HG02943 (cell line): Measurements from ENCODE around the gene POTEG.
"Not testable (repeated sequence)": the region's sequence is repeated elsewhere in the genome, so short reads cannot be mapped to it uniquely, and the experiment has no call there.

ENCODE experiments used
- ATAC-seq: cut with Tn5 transposase; IDR thresholded peaks from one replicate; pipeline ENCODE4 v1.9.1; 2021; ENCODE audit warnings: mild to moderate bottlenecking, low read depth, moderate library complexity; ENCODE audit not compliant: unreplicated experiment

POTEG gene

DNA sequence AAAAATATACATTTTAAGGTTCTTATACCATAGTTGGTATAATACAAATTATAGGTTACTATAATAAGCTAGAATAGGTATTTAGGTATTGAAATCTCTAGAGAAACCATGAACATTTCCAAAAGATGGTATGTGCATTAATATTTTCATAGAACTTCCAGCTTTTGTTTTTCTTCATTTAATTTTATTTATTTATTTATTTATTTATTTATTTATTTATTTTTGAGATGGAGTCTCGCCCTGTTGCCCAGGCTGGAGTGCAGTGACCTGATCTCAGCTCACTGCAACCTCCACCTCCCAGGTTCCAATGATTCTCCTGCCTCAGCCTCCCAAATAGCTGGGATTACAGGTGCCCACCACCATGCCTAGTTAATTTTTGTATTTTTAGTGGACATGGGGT is 54.0 kb downstream of the POTEG start:
- ATAC-seq, result not testable (repeated sequence)

DNA sequence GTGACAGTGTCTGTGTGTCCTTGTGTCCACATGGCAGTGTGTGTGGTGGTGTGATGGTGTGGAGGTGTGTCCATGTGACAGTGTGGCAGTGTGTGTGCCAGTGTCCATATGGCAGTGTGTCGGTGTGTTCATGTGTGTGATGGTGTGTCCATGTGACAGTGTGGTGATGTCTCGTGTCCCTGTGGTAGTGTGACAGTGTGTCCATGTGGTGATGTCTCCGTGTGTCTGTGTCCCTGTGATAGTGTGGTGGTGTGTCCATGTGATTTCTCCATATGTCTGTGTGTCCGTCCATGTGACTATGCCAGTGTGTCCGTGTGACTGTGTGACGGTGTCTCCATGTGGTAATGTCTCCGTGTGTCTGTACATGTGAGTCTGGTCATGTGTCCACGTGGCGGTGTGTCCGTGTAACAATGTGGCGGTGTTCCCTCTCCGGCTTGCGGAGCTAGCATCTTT is 59.7 kb downstream of the POTEG start:
- not testable (repeated sequence) for ATAC-seq

DNA sequence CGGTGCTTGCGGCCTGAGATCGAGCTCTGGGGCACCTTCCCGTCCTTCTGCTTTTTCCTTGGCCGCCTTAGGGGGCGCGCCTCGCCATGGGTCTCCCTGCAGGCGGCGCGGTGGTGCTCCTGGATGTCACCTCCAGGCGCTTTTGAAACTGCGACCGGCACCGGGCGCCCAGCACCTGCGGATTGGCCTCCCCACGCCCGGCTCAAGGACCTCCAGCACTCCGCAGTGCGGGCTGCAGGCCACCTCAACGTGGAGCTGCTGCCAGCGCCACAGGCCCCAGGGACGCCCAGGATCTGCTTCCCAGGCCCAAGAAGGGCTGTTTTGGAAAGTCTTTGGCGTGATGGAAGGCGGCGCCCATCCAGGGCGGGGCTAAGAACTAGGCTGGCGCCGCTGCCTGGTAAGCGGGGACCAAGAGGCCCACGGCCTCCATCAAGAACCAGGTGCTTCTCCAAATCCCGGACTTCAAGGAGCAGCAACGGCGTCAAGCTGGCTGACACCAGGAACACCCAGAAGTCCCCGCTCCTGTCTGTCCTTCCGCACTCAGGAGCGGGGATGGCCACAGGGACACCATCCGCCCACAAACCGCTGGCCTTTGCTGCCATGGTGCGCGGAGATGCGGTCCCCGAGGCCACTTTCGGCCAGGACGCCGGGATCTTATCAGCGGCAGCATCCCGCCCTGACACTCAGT is 61.2 kb downstream of the POTEG start:
- not testable (repeated sequence) for ATAC-seq

DNA sequence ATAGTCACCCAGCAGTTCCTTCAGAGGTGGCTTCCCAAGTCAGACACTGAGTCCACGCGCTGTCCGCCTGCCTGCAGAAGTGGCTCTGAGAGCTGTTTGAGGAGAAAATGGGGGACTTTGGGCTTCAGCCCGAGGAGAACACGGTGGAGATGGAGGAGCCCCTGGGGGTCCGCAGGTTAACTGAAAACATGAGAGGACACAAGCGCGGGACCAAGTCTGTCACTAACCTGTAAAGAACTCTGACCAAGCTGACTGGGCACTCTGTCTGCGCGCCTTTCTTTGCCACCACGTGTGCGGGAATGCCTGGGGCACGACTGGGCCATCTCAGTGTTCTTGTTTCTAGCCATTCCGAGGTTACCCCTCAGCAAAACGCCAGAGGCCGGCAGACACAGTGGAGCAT is 62.4 kb downstream of the POTEG start:
- not testable (repeated sequence) for ATAC-seq

DNA sequence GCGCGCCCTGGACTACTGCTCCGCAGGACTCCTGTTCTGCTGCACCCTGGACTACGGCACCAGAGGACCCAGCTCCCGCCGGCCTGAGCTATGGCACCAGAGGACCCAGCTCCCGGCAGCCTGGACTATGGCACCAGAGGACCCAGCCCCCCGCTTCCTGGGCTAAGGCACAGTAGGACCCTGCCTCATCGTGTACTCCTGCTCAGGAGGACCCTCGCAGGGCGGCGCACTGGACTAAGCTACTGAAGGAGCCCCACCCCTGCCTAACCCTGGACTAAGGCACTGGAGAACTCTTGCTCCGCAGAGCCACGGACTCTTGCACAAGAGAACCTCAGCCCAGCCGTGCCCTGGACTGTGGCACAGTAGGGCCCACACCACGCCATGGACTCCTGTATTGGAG is 71.3 kb downstream of the POTEG start:
- ATAC-seq, result not testable (repeated sequence)

DNA sequence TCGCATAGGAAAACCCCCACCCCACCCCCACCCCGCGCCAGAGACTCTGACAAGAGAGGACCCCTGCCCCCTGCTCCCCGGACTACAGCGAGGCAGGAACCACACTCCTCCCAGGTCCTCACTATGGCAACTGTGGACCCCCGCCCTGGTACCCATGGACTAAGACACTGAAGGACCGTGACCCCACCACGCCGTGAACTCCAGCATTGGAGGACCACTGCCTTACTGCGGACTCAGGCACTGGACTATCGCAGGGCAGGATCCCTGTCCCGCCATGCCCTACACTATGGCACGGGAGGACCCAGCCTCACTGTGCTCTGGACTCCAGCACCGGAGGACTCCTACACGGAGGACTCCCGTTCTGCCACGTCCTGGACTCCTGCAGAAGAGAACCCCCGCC is 71.8 kb downstream of the POTEG start:
- ATAC-seq, result not testable (repeated sequence)

DNA sequence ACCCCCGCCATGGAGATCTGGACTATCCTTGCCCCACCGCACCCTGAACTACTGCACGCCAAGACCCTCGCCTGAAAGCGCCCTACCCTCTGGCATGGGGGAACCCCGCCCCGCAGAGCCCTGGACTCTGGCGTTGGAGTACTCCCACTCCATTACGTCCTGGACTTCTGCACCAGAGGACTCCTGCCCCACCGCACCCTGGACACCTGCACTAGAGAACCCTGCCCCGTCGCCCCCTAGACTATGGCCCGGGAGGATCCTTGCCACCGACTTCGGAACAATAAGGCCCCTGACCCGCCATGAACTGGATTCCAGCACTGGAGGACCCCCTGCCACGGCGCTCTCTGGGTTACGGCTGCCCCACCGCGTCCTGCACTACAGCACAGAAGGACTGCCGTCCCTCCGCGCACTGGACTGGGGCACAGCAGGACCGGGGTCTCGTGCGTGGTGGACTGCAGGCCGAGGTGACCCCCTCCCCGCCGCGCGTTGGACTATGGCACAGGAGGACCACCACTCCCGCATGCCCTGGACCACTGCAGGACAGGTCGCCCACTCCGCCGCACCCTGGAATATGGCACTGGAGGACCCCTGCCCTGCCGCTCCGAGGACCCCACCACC is 72.4 kb downstream of the POTEG start:
- ATAC-seq, result not testable (repeated sequence)

DNA sequence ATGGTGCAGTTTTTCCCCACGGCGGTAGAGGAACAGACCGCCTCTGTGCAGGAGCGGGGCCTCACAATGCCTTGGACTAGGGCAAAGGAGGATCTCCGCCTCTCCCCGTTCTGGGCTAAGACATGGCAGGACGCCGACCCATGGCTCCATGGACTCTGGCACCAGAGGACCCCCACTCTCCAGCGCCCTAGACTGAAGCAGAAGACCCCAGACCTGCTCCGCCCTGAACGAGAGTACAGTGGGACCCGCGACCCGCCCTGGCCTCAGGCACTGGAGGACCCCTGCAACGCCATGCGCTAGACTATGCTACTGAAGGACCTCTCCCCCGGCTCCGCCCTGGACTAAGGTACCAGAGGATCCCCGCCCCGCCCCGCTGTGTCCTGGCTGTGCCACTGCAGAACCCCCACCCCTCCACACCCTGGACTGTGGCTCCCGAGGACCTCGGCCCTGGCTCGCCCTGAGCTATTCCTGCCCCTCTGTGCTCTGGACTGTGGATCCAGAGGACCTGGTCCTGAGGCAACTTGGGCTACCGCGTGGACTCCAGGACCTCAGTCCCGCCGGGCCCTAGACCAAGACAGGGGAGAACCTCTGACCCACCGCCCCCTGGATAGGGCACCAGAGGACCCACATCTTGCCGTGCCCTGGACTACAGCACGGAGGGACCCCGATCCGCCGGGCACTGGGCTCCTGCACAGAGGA is 73.1 kb downstream of the POTEG start:
- not testable (repeated sequence) for ATAC-seq
